ENCODE measurements around the gene MUSTN1.

Gene MUSTN1

GRCh38 chr3:52834871-52835501, at the start of gene MUSTN1:
Gene MUSTN1, minus strand, starts transcription at chr3:52835019. Its CDS starts 71 bp downstream, at chr3:52834948.
- no peak for DNase-seq (ENCODE audit: low read depth in 3 of 3)

GRCh38 chr3:52882377-52882776, 47.6 kb upstream of the MUSTN1 start:
- no peak for DNase-seq (ENCODE audit: low read depth in 3 of 3)

DNA sequence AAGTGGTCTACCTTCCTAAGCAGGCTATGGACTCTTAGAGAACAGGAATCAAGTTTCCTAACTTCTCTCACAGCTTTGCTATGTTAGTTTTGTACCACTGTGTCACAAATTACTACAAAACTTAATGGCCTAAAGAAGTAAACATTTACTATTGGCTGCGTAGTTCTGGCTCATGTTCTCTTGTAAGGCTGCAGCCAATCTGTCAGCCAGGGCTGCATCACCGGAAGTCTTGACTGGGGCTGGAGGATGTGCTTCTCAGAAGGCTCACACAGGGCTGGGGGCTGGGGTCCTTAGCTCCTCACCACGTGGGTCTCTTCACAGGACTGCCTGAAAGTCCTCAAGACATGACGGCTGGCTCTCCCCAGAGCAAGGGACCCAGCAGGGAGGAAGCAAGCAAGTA, 47.1 kb upstream of the MUSTN1 start:
- no peak for DNase-seq (ENCODE audit: low read depth in 3 of 3)

- DNase-seq (ENCODE audit: low read depth in 3 of 3) = no peak
Observed at GRCh38 chr3:52880474-52880873, 45.7 kb upstream of the MUSTN1 start.

- no peak for DNase-seq (ENCODE audit: low read depth in 3 of 3)
Observed at GRCh38 chr3:52880047-52880446, 45.2 kb upstream of the MUSTN1 start.

GRCh38 chr3:52879581-52879980, 44.8 kb upstream of the MUSTN1 start:
- DNase-seq (ENCODE audit: low read depth in 3 of 3) = no peak

GRCh38 chr3:52879090-52879489, 44.3 kb upstream of the MUSTN1 start:
- DNase-seq (ENCODE audit: low read depth in 3 of 3) = no peak

- no peak for DNase-seq (ENCODE audit: low read depth in 3 of 3)
Observed at GRCh38 chr3:52877085-52877484, 42.3 kb upstream of the MUSTN1 start.

- DNase-seq (ENCODE audit: low read depth in 3 of 3) = no peak
Observed at GRCh38 chr3:52874864-52875587, 40.2 kb upstream of the MUSTN1 start.

DNA sequence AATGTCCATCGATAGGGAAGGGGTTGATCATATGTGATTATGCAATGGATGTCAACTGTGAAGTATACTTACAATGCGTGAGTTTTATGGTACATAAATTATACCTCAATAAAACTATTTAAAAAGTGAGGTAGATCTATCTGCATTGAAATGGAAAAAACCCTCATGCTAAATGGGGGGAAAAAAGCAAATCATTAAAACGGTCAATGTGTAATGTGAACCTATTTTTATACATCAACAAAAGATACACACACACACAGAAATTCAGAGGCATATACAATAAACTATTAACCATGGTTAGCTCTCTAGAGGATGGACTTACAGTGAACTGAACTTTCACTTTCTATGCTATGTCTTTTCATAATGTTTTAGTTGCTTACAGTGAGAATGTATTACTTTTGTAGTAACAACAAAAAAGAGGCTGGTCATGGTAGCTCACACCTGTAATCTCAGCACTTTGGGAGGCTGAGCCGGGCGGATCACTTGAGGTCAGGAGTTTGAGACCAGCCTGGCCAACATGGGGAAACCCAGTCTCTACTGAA, 39.4 kb upstream of the MUSTN1 start:
- no peak for DNase-seq (ENCODE audit: low read depth in 3 of 3)

- no peak for DNase-seq (ENCODE audit: low read depth in 3 of 3)
Observed at GRCh38 chr3:52873433-52874159, 38.8 kb upstream of the MUSTN1 start.

GRCh38 chr3:52872245-52872644, 37.4 kb upstream of the MUSTN1 start:
- DNase-seq (ENCODE audit: low read depth in 3 of 3) = no peak

DNA sequence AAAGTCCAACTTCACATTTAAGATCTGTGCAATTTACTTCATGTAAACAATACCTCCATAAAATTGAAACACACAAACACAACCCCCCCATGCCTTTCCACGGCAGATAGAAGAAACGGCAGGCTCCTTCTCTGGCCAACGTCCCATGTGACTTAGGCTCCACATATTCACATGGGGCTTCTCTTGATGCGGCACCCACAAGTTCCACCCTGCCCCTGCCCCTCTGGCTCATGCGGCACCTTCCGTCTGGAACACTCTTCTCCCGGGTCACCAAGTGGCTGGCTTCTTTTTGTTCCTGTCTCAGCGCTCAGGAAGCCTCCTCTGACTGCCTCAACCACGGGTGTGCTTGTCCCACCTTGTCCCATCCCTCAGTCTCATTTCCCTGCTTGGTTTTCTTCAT, 36.9 kb upstream of the MUSTN1 start:
- DNase-seq (ENCODE audit: low read depth in 3 of 3) = no peak

GRCh38 chr3:52870471-52870870, 35.7 kb upstream of the MUSTN1 start:
- DNase-seq (ENCODE audit: low read depth in 3 of 3) = no peak

GRCh38 chr3:52866427-52866826, 31.6 kb upstream of the MUSTN1 start:
- DNase-seq (ENCODE audit: low read depth in 3 of 3) = no peak

DNA sequence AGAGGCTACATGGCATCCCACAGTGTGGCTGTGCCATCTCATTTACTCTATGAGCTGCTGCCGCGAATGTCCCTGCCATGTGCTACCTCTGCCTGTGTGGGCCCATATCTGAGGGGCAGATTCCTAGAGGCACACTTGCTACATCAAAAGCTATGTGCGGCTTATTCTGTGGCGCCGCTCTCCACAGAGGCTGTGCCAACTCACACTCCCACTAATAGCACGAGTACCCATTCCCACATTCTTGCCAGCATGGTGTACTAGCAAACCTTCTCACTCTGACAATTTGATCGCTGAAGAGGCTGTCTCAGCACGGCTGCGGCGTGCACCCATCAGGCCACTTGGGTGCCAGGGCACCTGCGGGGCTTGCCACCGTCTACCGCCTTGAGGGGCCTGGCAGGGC, 31.2 kb upstream of the MUSTN1 start:
- DNase-seq (ENCODE audit: low read depth in 3 of 3) = no peak

- DNase-seq (ENCODE audit: low read depth in 3 of 3) = no peak
Observed at GRCh38 chr3:52860424-52860768, 25.6 kb upstream of the MUSTN1 start.

GRCh38 chr3:52859686-52860423, 25.0 kb upstream of the MUSTN1 start:
- no peak for DNase-seq (ENCODE audit: low read depth in 3 of 3)

DNA sequence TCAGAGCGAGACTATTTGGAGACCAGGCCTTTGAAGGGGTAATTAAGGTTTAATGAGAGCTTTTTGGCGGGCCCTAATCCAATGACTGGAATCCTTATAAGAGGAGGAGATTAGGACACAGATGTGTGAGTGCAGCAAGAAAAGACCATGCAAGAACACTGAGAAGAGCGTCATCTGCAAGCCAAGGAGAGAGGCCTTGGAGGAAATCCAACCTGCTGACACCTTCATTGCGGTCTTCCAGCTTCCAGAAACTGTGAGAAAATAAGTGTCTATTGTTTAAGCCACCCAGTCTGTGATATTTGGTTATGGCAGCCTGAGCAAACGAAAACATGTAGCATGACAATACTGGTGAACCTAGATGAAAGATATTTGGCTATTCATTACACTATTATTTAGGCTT, 23.0 kb upstream of the MUSTN1 start:
- no peak for DNase-seq (ENCODE audit: low read depth in 3 of 3)

DNA sequence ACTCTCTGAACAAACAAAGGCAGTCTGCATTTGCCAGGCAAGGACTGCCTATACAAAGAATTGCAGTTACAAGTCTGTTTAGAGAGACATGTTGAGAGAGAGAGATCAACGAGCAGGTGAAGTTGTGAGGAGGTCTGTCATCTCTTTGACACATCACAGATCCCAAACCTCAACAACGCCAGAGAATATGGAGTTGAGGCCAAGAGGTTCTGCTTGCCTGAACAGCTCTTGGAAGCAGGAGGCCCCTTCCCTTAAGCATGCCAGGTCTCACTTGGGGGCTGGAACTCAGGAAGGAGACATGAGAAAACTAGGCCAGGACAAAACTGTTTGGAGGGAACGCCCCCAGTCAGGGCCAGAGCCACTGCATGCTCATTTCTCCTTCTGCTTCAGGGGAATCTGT, 22.3 kb upstream of the MUSTN1 start:
- no peak for DNase-seq (ENCODE audit: low read depth in 3 of 3)

DNA sequence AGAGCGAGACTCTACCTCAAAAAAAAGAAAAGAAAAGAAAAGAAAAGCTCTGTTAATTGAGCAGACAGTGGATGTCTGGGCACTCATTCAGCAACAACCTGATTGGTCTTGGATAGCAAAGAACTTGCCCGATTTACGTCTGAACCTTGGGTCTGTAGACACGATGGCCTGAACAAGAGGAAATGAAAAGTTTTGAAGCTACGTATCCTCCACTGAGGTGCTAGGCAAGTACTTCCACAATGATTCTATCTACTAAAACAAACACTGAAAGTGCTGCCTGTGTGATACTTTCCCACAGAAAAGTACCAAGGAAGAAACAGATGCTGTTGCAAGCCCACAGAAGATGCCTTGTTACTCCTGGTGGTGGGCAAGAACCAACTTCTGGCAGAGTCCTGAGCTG, 21.8 kb upstream of the MUSTN1 start:
- DNase-seq (ENCODE audit: low read depth in 3 of 3) = no peak

DNA sequence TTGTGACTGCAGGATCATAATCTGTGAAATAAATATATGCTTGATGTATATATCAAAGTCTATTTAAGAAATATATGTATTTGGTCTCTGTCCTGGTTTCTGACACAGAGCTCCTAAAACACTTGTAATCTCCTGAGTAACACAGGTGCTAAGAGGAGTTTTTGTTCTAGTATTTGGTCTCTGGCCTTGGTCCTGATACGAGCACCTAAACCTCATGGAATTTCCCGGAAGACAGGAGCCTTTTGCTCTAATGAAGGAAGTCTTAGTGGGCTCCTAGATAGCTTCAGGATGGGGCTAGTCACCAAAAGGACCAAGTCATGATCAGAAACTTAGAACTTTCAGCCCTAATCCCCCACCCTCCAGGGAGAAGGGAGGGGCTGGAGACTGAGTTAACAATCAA, 19.2 kb upstream of the MUSTN1 start:
- no peak for DNase-seq (ENCODE audit: low read depth in 3 of 3)
